HG03103 (cell line): ENCODE data around the gene DENND6A.
"Not testable (repeated sequence)": the region's sequence is repeated elsewhere in the genome, so short reads cannot be mapped to it uniquely, and the experiment has no call there.

Experiments used
- ATAC-seq: cut with Tn5 transposase; IDR thresholded peaks from one replicate; pipeline ENCODE4 v1.9.1; 2021; ENCODE audit warnings: low read depth; ENCODE audit not compliant: unreplicated experiment

The DENND6A gene

DNA sequence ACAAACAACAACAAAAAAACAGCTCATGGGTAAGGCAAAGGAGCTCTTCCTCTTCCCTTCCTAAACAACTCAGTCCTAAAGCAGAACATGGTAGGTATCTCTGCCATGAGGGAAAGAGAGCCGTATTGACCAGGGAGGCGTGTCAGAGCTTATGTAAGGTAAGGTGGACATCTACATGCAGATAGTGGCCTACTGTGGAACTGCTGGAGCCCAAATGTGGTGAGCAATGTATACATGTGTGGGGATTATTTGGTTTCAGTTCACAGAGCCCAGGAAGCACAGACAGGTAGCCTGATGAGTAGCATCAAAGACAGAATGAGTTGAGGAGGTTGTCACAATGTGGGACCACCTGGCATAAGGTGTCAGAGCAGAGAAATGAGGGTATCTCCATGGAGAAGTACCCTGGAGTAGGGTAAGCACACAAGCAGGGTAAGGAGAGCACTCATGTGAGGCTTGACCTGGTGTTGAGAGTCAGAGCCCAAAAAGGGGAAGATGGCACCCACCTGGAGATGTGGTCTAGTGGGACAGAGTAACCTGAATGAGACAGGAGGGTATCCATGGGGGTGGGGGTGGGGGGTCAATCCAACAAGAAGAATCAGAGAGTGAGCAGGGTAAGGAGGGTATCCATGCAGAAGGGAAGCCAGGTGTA lies 45.5 kb downstream of the DENND6A start:
- no peak for ATAC-seq

DNA sequence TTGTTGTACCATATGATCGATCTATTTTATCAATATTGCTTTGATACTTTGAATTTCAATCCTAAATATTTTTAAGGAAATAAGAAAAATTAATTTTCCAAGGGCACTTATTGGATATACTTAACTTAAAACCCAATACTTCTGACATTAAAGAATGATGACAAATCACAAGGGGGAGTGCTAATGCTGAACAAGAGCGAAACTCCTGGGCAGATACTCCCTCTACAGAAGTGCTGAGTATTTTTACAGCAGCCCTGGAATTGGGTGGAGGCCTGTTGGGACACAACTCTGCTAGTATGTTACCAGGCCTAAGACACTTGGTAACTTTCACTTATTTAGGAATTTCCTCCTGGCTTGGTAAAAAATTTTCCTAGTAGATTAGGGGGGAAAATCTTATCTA lies 46.2 kb downstream of the DENND6A start:
- no peak for ATAC-seq

DNA sequence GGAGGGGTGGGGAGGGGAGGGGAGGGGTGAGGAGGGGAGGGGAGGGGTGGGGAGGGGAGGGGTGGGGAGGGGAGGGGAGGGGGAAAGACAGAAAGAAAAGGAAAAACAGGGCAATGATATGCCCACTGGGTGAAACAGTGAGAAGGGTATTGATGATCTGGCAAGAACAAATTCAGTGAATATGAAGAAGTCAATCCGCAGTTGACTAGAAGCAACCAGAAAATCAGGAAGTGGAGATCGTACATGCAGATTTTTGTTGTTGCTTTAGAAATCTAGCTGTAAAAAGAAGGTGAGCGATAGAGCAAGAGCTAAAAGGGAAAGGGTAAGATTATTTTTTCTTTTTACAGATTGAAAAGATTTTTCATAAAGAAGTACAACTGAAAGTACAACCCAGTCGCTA lies 48.1 kb downstream of the DENND6A start:
- ATAC-seq: no peak

DNA sequence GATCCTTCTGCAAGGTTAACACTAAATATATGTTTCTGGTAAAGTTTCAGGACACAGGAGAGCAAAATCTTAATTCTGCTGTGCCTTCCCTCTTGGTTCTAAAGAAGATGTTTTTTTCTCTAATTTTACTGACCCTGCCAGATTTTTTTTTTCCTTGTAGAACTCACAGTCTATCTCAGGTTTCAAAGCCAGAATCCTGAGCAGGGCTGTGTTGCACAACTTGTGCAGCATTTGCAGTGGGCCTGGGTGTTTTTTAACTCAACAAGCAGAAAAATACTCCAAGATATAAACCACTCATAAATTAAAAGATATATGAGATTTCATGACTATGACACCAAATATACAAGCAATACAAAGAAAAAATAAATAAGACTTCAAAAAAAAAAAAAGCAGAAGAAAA lies 55.5 kb downstream of the DENND6A start:
- no peak for ATAC-seq

DNA sequence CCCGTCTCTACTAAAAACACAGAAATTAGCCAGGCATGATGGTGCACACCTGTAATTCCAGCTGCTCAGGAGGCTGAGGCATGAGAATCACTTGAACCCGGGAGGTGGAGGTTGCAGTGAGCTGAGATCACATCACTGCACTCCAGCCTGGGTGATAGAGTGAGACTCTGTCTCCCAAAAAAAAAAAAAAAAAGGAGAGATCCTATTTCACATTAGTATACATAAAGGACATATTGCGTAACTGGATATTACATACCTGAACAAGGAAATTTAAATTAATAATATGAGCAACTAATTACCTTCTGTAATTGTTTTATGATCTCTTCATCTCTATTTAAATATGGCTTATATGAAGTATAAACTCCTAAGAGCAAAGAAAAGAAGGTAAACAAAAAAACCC lies 58.6 kb downstream of the DENND6A start:
- ATAC-seq: not testable (repeated sequence)

DNA sequence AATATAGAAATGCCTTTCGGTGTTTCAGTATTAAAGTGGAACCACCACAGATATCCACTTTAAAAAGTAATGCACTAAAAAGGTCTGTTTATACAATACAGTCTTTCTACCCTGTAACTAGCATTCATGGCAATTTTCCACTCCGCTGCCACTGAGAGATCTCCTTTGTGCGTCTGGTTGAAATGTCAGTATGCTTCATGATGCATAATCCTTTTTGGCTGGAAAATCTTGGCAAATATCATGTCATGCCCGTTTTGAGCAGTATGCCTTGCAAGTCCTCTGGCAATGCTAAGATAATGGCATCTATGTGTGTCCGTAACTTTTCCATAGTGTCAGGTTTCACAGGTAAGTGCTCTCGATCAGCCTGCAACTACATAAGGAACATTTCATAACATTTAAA lies 64.9 kb downstream of the DENND6A start:
- ATAC-seq: no peak

DNA sequence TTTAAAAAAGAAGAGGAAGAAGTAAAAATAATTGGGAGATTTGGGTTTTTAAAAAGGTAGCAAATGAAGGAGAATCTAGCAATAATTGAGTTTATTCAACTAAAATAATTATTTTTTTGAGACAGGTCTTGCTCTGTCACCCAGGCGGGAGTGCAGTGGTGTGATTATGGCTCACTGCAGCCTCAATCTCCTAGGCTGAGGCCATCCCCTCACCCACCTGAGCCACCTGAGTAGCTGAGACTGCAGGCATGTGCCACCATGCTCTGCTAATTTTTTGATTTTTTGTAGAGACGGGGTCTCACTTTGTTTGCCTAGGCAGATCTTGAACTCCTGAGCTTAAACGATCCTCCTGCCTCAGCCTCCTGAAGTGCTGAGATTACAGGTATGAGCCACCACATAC lies 68.1 kb downstream of the DENND6A start:
- no peak for ATAC-seq

DNA sequence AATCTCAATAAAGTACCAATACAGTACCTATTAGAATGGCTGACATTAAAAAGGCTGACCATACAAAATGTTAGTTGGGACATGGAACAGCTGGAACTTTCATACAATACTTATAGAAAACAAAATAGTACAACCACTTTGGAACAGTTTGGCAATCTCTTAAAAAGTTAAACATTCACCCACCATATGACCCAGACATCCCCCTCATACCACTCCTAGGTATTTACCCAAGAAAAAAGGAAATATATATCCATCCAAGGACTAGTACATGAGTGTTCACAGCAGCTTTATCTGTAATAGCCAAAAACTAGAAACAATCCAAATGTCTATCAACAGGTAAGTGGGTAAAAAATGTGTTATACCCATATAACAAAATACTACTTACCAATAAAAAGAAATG lies 70.5 kb downstream of the DENND6A start:
- no peak for ATAC-seq

DNA sequence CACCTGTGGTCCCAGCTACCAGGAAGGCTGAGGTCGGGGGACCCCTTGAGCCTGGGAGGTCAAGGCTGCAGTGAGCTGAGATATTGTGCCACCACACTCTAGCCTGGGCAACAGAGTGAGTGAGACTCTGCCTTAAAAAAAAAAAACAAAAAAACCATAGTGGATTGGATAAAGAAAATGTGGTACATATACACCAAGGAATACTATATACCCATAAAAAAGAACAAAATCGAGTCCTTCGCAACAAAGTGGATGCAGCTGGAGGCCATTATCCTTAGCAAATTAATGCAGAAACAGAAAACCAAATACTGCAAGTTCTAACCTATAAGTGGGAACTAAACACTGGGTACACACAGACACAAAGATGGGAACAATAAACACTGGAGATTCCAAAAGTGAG lies 75.1 kb downstream of the DENND6A start:
- no peak for ATAC-seq

DNA sequence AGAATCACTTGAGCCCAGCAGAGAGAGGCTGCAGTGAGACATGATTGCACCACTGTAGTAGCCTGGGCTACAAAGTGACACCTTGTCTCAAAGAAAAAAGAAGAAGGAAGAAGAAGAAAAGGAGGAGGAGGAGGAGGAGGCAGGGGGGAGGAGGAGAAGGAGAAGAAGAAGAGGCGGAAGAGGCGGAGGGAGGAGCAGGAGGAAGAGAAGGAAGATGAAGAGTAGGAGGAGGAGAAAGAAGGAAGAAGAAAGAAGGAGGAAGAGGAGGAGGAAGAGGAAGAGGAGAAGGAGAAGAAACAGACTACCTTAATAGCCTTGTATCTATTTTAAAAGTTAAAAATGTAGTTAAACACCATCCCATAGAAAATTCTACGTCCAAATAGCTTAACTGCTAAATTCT lies 76.6 kb downstream of the DENND6A start:
- ATAC-seq: no peak

DNA sequence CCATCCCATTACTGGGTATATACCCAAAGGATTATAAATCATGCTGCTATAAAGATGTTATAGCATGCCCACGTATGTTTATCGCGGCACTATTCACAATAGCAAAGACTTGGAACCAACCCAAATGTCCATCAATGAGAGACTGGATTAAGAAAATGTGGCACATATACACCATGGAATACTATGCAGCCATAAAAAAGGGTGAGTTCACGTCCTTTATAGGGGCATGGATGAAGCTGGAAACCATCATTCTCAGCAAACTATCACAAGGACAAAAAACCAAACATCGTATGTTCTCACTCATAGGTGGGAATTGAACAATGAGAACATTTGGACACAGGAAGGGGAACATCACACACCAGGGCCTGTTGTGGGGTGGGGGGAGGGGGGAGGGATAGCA lies 81.0 kb downstream of the DENND6A start:
- not testable (repeated sequence) for ATAC-seq

DNA sequence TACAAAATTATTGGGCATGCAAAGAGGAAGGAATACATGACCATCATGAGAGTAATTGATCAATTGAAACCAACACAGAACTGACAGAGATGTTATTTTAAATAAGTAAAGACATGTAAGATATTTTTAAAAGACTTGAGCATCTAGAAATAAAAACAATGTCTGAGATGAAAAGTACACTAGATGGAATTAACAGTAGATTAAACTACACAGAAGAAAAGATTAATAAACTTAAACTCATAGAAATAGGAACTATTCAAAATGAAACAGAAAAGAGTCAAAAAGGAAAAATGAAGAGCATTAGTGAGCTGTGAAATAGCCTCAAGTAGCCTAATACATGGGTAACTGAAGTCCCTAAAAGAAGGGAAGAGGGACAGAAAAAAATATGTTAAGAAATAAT lies 87.2 kb downstream of the DENND6A start:
- ATAC-seq: no peak

DNA sequence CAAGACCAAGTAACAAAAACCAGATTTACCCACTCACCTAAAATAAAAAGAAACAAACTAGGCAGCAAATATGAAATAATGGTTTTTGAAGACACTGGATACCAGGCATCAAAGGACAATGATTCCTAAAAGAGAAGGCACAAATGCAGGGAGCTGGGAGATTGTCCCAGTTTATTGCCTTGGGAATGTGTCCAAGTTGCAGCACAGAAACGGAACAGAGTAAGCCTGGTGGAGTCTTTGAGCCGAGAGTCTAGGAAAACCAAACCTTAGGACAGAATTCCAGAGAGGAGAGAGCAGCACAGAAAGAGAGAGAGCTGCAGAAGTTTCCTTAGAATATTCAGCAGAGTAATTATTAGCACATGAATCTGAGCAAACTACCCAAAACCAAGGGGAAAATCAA lies 87.9 kb downstream of the DENND6A start:
- ATAC-seq: no peak

DNA sequence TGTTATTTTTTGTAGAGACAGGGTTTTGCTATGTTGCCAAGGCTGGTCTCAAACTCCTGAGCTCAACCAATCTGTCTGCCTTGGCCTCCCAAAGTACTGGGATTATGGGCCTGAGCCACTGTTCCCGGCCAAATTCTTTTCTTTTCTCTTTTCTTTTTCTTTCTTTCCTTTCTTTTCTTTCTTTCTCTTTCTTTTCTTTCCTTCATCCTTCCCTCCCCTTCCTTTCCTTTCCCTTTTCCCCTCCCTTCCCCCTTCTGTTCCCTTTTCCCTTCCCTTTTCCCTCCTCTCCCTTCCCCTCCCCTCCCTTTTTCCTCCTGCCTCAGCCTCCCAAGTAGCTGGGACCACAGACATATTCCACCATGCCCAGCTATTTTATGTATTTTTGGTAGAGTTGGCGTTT lies 92.7 kb downstream of the DENND6A start:
- ATAC-seq: no peak

DNA sequence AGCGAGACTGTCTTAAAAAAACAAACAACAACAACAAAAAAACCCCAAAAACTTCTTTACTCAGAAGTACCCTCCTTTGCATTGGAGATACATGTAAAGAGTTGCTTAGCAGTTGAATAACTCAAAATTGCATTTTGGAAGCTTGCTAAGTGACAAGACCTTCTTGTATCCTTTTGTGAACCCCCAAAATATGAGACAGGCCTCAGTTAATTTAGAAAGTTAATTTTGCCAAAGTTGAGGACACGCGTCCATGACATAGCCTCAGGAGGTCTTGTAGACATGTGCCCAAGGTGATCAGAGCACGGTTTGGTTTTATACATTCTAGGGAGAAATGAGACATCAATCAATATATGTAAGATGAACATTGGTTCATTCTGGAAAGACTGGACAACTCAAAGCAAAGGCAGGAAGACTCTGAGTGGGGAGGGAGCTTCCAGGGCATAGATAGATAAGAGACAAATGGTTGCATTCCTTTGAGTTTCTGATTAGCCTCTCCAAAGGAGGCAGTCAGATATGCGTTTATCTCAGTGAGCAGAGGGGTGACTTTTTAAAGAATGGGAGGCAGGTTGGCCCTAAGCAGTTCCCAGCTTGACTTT lies 94.0 kb downstream of the DENND6A start:
- no peak for ATAC-seq

DNA sequence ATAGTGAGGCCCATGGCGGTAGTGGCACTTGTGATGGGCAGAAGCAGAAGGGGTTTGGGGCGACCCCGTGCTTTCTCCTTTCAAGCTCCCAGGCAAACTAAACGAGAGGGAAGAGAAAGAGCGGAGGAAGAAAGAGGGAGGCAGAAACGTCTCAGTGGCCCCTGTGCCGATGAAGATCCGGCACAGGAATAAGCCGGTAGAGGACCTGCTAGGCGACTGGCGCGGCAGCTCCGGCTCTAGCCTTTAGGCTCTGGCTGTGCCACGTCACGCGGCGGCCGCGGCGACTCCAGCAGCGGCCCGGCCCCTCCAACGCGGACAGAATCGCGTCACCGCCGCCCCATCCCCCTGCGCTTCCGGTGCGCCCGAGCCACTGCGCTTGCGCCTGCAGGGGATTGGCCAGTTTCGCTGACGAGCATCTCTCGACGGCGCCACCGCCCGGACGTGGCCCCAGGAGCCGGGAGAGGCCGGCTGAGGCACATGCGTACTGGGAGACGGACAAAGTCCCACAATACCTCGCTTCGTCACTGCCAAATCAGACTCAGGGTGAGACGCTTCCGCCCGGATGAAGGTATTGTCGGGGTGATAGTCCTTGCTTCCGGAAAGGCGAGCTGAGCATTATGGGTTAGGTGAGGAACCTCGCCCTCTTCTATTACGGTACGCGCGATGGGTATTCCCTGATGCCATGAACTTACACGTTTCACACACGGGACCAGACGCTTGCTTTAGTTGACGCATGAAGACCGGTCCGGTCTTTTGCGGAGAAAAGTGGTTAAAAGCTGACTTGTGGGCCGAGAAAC lies 95.6 kb downstream of the DENND6A start, which contains the start of gene ARF4:
TSS of gene ARF4 (minus strand) at position 218 of the 797 bp plus-strand sequence. CDS start at position 14, 204 bp downstream.
- ATAC-seq: peak; percentile 89

DNA sequence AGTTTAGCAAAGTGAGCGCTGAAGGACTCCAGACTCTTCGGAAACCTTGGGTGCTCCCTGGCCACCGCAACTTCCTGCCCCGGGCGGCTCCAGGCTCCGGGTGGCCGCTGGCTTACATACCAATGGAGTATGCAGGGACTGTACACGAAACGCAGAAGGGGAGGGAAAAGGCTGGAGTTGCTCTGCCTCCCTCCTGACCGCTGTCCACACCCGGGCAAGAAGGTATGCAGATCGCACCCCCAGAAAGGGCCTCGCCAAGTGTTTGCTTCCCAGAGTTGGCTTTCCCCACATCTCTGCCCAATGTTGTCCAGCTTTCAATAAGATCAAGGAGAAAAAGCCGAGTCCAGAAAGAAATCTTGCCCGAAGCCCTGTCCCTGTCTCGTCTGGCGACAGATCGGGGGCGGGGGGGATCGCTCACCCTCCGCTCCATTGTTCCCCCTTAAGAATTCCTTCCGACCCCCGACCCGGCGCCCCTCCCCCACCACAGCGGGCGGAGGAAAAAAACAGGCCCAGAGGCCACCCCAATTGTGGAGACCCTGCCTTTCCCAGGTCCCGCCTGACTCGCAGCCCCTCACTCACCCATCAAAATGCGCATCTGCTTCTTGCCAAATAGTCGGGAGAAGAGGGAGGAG lies 96.3 kb downstream of the DENND6A start:
- no peak for ATAC-seq

DNA sequence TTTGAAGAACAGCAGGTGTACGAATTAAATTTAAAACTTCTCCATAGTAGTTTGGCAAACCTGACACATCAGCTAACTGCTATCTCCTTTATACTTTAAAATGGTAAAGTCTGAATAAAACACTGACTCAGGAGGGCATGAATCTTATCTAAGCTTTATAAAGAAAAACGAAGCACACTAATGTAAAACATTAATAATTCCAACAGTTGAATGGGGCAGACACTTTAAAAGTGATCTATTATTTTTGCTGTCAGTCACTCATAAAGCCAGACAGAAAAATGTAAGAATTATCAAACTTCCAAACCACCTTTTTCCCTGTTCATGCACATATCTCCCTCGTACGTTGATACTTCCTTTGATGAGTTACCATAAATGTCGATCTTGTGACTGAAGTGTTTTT lies 98.3 kb downstream of the DENND6A start:
- no peak for ATAC-seq

DNA sequence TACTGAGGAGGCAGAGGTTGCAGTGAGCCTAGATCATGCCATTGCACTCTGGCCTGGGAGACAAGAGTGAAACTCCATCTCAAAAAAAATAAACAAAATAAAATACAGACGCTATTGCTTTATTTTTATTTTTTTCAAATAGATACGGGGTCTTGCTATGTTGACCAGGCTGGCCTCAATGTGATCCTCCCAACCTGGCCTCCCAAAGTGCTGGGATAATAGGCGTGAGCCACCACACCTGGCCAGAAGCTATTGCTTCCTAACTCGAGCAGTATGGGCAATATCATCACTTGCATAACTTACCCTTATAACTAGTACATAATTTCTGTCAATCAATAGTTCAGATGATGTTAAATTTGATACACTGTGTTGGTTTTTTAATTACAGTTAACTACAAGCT lies 98.7 kb downstream of the DENND6A start:
- ATAC-seq: no peak

DNA sequence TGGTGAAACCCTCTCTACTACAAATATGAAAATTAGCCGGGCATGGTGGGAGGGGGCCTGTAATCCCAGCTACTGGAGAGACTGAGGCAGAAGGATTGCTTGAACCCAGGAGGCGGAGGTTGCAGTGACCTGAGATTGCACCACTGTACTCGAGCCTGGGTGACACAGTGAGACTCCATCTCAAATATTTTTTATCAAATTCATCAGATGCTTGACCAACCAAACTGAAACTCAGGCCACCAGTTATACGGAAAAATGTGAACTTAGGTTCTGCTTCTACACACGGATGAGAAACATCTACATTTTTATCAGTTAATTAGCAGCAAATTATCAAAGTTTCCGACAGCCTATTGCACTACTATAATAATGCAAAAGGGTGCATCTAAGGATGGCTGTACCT lies 100.6 kb downstream of the DENND6A start:
- no peak for ATAC-seq

DNA sequence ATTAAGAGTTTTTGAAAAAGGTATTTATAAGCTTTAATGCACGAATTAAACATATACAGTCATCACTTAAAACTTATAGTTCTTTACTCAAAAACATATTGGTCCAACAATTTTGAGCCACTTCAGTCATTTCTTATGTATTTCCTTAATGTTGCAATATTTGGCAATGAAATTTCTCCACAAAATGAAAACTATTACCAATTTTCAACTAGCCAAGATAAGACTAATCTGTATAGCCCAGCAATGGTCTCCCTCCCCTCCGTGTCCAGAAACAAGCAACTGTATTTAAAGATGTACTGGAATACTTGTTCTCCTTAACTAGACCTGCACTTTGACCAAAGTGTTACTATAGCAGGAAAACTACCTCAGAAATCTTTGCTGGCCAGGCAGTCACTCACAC lies 105.0 kb downstream of the DENND6A start:
- no peak for ATAC-seq
